ENCODE data around the gene UBXN1.

- TF ChIP-seq CTCF (IDR thresholded peaks at IDR 0.05) (no peak), POLR2AphosphoS5 (IDR thresholded peaks at IDR 0.05) (no peak)
Observed at GRCh38 chr11:62724171-62724570, 45.3 kb upstream of the UBXN1 start.
